GM21786 (cell line): Measurements from ENCODE around the gene CNGB1.
"Not testable (repeated sequence)": the region's sequence is repeated elsewhere in the genome, so short reads cannot be mapped to it uniquely, and the experiment has no call there.

Source experiments
- ATAC-seq: cut with Tn5 transposase; IDR thresholded peaks from one replicate; pipeline ENCODE4 v1.9.1; 2021; ENCODE audit not compliant: unreplicated experiment

Gene CNGB1

DNA sequence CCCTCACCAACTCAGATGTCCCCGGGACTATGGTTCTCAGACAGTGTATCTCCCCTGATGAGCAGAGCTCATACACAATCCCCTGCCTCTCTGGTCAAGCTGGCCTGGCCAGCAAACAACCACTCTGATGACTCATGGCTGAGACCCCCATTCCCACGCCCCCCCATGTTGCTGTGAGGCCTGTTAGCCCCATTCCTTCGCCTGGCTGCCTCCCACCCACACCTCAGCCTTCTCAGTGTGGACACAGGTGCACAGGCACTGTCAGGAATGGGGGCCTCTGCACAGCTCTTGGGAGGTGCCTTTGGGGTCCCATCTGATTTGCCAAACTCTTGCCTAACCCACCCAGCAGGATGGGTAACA is 80.2 kb downstream of the CNGB1 start:
- no peak for ATAC-seq

DNA sequence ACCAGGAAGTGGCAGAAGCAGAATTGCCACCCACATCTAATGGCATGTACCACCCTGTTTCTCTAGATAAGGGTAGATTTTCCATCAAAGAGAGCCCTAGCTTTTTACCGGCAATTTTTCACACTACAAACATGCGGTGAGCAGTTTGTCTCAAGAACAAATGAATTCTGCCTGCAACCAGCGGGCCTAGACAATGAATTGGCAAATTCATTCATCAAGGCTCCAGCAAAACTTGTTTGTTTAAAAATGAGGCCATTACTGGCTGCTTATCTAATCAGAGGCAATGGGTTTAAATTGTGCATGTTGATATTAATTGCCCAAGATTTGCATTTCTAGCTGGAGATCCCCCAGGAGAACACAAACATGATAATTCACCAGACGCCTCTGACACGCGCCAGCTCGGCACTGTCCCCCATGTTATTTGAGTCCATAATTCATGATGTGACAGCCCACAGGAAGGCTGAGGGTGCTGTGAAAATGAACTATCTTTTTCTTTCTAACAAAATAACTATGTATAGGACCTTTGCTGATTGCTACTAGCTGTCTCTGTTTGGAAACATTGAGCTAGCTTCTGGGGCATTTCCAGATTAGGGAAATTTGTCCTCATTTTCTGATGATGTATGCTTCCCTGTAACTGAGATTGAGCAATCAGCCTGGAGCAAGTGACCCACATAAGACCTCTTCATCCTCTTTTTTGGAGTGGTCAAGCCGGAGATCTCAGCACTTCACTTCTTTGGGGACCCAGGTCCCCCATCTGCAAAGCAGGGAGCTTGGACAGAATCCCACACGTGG is 80.8 kb downstream of the CNGB1 start:
- ATAC-seq: no peak

DNA sequence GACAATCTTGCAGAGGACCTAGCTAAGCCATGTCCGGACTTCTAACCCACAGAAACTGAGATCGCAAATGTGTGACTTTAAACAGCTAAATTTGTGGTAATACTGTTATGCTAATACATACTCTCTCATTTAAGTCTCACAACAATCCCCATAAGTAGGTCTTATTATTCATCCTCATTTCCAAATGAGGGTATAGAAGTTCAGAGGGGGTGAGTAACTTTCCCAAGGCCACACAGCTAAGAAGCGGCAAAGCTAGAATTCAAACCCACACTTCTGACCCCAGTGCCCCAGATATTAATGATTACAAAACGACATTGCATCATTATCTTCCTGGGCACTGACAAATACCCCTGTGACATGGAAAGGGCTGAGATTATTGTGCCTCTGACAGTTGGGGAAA is 81.4 kb downstream of the CNGB1 start:
- no peak for ATAC-seq

DNA sequence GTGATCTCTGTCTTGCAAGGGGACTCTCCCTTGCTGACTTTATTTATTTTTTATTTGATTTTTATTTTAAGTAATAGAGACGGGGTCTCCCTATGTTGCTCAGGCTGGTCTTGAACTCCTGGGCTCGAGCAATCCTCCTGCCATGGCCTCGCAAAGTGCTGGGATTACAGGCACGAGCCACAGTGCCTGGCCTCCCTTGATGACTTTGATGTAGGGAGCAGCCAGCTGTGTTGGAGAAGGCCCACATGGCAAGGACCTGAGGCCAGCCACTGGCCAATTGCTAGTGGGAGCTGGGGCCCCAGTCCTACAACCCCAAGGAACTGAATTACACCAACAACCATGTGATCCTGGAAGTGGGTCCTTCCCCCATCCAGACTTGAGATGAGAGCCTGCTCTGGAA is 81.8 kb downstream of the CNGB1 start:
- no peak for ATAC-seq

DNA sequence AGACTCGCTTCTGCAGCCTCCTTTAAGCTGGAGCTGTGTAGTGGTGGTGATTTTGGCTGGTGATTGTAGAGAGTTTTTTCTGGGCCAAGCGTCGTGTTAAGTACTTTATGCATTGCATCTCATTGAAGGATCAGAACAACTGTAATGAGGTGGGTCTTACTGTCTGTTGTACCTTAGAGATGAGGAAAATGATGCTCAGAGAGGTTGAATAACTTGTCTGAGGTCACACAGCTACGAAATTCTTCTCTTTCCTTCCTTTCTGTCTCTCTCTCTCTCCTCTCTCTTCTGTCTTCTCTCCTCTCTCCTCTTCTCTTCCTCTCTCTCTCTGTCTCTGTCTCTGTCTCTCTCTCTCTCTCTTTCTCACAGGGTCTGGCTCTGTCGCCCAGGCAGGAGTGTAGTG is 82.8 kb downstream of the CNGB1 start:
- ATAC-seq: no peak

DNA sequence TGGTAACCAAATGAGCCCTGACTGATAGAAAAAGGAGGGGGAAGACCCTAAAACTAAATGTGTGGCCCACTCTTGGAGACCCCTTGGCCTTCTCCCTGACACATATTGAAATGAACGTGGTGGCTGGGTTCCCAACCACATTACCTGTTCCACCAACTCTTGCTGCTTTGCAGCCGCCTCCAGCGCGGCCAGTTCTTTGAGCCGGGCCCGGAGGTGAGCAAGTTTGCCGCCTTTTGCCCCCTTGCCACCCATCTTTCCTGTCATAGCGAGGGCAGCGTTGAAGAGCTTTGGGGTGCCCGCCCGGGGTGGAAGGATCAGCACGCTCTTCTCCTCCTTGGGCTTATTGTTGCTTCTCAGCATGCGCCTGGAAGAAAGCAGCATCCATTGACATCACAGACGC is 83.2 kb downstream of the CNGB1 start:
- no peak for ATAC-seq

GRCh38 chr16:57886427-57886826 is 84.5 kb downstream of the CNGB1 start:
- no peak for ATAC-seq

DNA sequence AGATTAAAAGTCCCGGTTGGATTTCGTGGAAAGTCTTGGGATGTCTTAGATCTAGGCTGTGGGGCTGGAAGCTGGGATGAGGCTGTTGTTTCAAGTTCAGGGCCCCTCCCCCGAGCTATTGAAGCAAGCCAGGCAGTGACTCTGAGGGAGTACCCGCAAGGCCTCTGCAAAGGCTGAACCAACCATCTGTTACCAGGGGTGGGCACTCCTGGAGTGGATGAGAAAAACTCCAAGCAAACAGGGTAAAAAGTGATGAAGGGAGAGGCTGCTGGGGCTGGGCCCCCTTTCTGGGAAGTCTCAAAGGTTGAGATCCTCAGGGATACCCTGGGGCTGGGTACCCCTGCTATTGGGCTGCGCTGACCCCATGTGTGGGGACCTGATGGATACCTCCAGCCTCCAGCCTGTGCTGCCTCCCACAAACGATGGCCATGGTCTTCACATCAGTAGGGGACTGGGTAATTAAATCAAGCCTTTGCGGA is 86.2 kb downstream of the CNGB1 start:
- ATAC-seq: no peak

DNA sequence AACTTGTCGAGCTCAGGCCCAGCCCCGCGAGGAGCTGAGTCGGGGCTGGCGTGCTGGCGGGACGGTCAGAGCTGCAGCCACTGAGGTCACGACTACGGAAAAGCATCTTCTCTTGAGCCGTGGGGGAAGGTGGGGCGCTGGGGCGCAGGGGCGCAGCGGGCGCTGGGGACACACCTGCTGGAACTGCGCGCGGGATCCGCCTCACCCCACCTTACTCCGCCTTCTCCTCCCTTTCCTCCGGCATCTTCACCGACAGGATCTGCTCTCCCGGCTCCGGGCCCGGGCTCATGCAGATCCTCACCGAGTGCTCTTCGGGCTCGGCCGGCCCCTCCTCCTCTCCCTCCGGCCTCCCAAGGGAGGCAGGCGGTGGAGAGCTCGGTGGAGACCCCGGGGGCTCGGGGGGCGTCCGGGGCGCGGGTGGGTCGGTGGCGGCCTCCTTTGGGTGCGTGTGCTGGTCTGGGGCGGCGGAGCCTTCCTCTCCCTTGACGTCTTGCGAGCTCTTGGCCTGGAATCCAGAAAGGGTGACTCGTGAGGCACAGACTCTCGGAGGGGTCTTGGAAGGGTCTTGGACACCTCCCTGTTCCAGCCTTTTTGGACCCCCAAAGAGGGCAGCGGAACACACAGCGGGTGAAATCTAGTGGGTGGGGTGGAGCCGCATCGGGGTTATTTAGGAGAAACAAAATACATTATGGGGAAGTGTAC is 86.8 kb downstream of the CNGB1 start:
- ATAC-seq: no peak

- ATAC-seq: no peak
Observed at GRCh38 chr16:57883480-57883879, 87.4 kb downstream of the CNGB1 start.

GRCh38 chr16:57882792-57883191 is 88.1 kb downstream of the CNGB1 start:
- no peak for ATAC-seq

- ATAC-seq: no peak
Observed at GRCh38 chr16:57882206-57882605, 88.7 kb downstream of the CNGB1 start.

DNA sequence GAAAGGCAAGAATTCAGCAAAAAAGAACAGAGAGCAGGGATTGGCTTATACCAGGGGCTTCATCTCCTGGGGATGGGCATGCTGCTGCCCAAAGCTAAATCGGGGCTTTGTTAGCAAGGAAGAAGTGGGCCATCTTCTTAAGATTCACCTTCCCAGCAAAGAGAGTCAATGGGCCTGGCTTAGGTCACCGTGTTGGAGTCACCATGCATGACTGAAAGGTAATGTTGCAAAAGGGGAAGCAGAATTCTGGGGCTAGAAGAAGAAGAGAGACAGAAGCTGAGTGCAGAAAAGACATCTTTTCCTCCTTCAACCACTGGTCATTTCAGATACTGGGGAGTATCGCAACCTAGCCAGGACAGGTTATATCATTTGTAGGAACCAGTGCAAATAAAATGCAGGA is 92.3 kb downstream of the CNGB1 start:
- ATAC-seq: no peak

DNA sequence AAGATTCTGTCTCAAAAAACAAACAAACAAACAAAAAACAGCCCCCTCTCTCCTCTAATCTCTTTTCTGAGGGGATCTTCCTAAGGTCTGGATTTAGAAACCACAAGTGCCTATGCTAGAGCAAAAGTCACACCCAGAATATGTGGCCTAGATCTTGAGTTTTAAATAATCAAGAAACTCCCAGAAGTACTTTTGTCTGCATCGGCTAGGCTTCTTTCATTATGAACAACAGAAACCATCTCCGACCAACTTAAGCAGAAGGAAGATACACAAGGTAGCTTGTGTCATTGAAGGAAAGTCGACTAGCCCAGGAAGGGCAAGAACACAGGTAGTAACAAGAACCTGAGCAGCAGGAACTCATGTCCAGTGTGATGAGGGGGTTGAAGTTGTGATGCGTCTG is 94.7 kb downstream of the CNGB1 start:
- no peak for ATAC-seq

- no peak for ATAC-seq
Observed at GRCh38 chr16:57875347-57875746, 95.6 kb downstream of the CNGB1 start.

- ATAC-seq: no peak
Observed at GRCh38 chr16:57873218-57873617, 97.7 kb downstream of the CNGB1 start.

- ATAC-seq: not testable (repeated sequence)
Observed at GRCh38 chr16:57872764-57873163, 98.2 kb downstream of the CNGB1 start.

DNA sequence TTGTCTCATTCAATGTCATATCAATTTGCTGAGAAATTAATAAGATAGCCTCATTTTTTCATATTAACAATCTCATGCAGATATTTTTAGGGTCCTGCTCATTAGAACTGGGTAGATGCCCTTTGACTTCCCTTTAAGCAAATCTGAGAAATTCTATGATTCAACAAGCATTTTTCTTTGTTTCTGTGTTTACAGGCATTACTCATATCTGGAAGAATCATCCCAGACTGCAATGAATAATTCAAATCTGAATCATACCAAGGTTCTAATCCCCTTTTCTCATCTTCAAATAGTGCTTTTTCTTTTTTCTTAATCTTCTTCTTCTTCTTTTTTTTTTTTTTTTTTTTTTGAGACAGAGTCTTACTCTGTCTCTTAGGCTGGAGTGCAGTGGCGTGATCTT is 99.5 kb downstream of the CNGB1 start:
- ATAC-seq: no peak

- no peak for ATAC-seq
Observed at GRCh38 chr16:57870753-57871454, 100.0 kb downstream of the CNGB1 start.

GRCh38 chr16:57868913-57869520 is 101.9 kb downstream of the CNGB1 start:
- ATAC-seq: no peak

- no peak for ATAC-seq
Observed at GRCh38 chr16:57867000-57867561, 103.8 kb downstream of the CNGB1 start.
